ENCODE results near the gene EYA2. TPM values are rescaled to one million over a fixed set of nuclear protein-coding genes. Genes with fewer than 3 reads are reported as not detected.

Gene EYA2
- total and polyA plus RNA-seq, 2 donors (not counting 3 experiments of a cell fraction or from before 2014, with no cell fraction given), result not detected

DNA sequence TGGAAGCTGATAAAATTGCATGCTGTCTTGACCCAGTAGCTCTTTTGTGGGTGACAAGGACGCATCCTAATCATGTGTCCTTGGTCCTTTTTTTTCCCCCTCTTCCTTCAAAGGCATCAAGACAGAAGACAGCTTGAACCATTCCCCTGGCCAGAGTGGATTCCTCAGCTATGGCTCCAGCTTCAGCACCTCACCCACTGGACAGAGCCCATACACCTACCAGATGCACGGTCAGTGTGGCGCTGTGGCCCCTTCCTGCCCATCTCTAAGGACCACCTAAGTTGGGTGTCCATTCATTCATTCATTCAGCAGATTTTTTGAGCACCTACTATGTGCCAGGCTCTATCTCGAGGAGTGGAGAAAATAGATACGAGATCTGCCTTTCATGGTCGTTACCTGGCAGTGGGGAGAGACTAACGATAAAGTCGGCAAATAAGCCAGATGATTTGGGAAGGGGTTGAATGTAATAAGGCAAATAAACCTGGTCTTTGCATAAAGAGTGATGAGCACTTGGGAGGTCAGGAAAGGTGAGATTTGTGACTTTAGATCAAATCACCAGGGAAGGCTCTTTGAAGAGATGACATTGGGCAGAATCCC is 121.5 kb downstream of the EYA2 start:
- Histone ChIP-seq H3K27me3 (ENCODE audit: control insufficient read depth in 2 of 2, insufficient read depth in 2 of 2, low read length in 2 of 2) (no peaks in the 10 kb centered on the region), H2AFZ (ENCODE audit: low read depth, low read length) (no peak overlapping the region), H3K27ac (ENCODE audit: insufficient read depth, low read depth, low read length) (no peak overlapping the region), H3K9ac (replicated peaks; ENCODE audit: extremely low read depth, insufficient read depth, low read length) (no peak overlapping the region), H3K4me1 (ENCODE audit: control insufficient read depth, extremely low read depth, insufficient read depth, low read length) (no peaks in the 10 kb centered on the region), H4K20me1 (replicated peaks; ENCODE audit: control insufficient read depth, extremely low read depth, insufficient read depth, low read length) (no peaks in the 10 kb centered on the region), H3K36me3 (ENCODE audit: control insufficient read depth in 2 of 2, extremely low read depth in 1 of 2, insufficient read depth in 2 of 2, low read length in 2 of 2) (no peaks in the 10 kb centered on the region), H3K4me2 (ENCODE audit: insufficient read depth, low read length) (no peak overlapping the region), H3K9me3 (replicated peaks; ENCODE audit: control insufficient read depth, insufficient read depth, low read length) (no peaks in the 10 kb centered on the region), H3K9me1 (replicated peaks; ENCODE audit: control insufficient read depth, extremely low read depth, insufficient read depth, low read length) (no peaks in the 10 kb centered on the region), H3K79me2 (ENCODE audit: control insufficient read depth, insufficient read depth, low read length) (no peaks in the 10 kb centered on the region), H3K4me3 (replicated peaks in 1 of 3; ENCODE audit: insufficient read depth in 1 of 3, low read depth in 1 of 3, low read length in 3 of 3) (no peak overlapping the region)
- no TSS peak for BruUV-seq (replicated peaks)
- FAIRE-seq (no peak), DNase-seq (ENCODE audit: low read depth, low spot score) (no peak)
- POLR2A ChIA-PET, result no interaction called here
- intact Hi-C loops (cut with micrococcal nuclease), result no loop called here
- TF ChIP-seq MAX (IDR thresholded peaks at IDR 0.05; ENCODE audit: insufficient read depth, insufficient read length), result no peak
- no peak for TF ChIP-seq MYC (IDR thresholded peaks at IDR 0.05; ENCODE audit: low read depth, low read length)
- TF ChIP-seq FOS (IDR thresholded peaks at IDR 0.05; ENCODE audit: borderline replicate concordance, insufficient read depth, low read length), result no peak
- TF ChIP-seq GATA2 (IDR thresholded peaks at IDR 0.05; ENCODE audit: insufficient read depth, insufficient read length, low read depth, low read length), result no peak
- TF ChIP-seq POLR2AphosphoS5 (IDR thresholded peaks at IDR 0.05; ENCODE audit: insufficient read depth, low read depth, low read length), result no peak
- no peak for TF ChIP-seq JUN (IDR thresholded peaks at IDR 0.05; ENCODE audit: borderline replicate concordance, insufficient read depth, insufficient read length, low read depth)
- TF ChIP-seq, protein P1, sequence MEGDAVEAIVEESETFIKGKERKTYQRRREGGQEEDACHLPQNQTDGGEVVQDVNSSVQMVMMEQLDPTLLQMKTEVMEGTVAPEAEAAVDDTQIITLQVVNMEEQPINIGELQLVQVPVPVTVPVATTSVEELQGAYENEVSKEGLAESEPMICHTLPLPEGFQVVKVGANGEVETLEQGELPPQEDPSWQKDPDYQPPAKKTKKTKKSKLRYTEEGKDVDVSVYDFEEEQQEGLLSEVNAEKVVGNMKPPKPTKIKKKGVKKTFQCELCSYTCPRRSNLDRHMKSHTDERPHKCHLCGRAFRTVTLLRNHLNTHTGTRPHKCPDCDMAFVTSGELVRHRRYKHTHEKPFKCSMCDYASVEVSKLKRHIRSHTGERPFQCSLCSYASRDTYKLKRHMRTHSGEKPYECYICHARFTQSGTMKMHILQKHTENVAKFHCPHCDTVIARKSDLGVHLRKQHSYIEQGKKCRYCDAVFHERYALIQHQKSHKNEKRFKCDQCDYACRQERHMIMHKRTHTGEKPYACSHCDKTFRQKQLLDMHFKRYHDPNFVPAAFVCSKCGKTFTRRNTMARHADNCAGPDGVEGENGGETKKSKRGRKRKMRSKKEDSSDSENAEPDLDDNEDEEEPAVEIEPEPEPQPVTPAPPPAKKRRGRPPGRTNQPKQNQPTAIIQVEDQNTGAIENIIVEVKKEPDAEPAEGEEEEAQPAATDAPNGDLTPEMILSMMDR (IDR thresholded peaks at IDR 0.05; ENCODE audit: extremely low read depth in 1 of 2, insufficient read depth in 1 of 2, low read depth in 1 of 2, low read length in 2 of 2), result no peak
- TF ChIP-seq POLR2A (IDR thresholded peaks at IDR 0.05; ENCODE audit: low read depth, low read length), result no peak
- TF ChIP-seq EZH2 (IDR thresholded peaks at IDR 0.05; ENCODE audit: borderline replicate concordance, low read depth, low read length, severe bottlenecking), result no peak
- dilution Hi-C loops (cut with MboI; ENCODE audit: extremely low pct_ligation_motif_present, low sequenced_read_pairs), result no loop called here
- CTCF ChIA-PET, result no interaction called here

Measured in endothelial cell of umbilical vein (primary cell).